Stimulated activated effector memory CD8-positive, alpha-beta T cell treated with anti-CD3 and anti-CD28 coated beads, Interleukin-12 subunit alpha, Interleukin-12 subunit beta, amount 100 ng/mL, for 72 hours (primary cell): ENCODE measurements around the gene BTBD9.
"Not testable (repeated sequence)": the region's sequence is repeated elsewhere in the genome, so short reads cannot be mapped to it uniquely, and the experiment has no call there.

Source experiments
- ATAC-seq: fragments of 150-1000 bp; cut with Tn5 transposase; 2 replicates; pipeline ENCODE4 v1.10.0; 2021
- DNase-seq, 2 donors: peaks; one replicate each; pipeline ENCODE4 v3.0.0; 2021 to 2022; ENCODE audit warnings: low spot score in 2 of 2
- H3K27ac Mint-ChIP-seq: one replicate; pipeline ENCODE4 v1.8.0; 2022; ENCODE audit warnings: mild to moderate bottlenecking, mixed read lengths
- H3K36me3 Mint-ChIP-seq: one replicate; pipeline ENCODE4 v1.8.0; 2022; ENCODE audit warnings: mild to moderate bottlenecking, mixed read lengths
- H3K4me1 Mint-ChIP-seq: one replicate; pipeline ENCODE4 v1.8.0; 2022; ENCODE audit warnings: mixed read lengths
- H3K4me3 Mint-ChIP-seq: one replicate; pipeline ENCODE4 v1.8.0; 2022; ENCODE audit warnings: mild to moderate bottlenecking, mixed read lengths
- H3K9me3 Mint-ChIP-seq: one replicate; pipeline ENCODE4 v1.8.0; 2022; ENCODE audit warnings: mixed read lengths

Gene BTBD9

GRCh38 chr6:38631186-38631783 lies 8.4 kb downstream of the BTBD9 start:
- Mint-ChIP-seq H3K27ac (no peak overlapping the region), H3K4me3 (no peak overlapping the region), H3K4me1 (peaks cover 15% of the 10 kb centered on the region), H3K9me3 (no peaks in the 10 kb centered on the region), H3K36me3 (no peaks in the 10 kb centered on the region)
- DNase-seq (no peak), ATAC-seq (peak; percentile 11)

DNA sequence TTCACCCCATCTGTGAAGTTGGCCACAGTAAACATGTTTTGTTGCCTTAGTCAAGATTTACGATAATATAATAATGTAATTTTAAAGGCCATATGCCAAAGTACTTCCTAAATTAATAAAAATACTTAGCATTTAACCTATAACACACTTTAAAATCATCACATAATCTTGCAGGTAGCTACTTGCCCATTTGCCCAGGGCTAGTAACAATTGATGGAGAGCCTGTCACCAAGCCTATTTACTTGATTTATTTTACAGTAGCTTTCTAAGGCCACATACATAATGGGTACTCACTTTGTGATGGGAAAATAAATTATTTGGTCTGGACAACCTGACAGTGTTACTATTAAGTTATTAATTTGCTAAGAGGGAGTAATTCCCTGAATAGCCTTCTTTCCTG lies 14.5 kb downstream of the BTBD9 start:
- no peak overlapping the region for H3K4me3 Mint-ChIP-seq
- DNase-seq: no peak
- ATAC-seq: no peak
- no peaks in the 10 kb centered on the region for H3K9me3 Mint-ChIP-seq
- no peaks in the 10 kb centered on the region for H3K36me3 Mint-ChIP-seq
- H3K27ac Mint-ChIP-seq: no peak overlapping the region
- peaks cover 19% of the 10 kb centered on the region for H3K4me1 Mint-ChIP-seq

GRCh38 chr6:38619342-38619741 lies 20.4 kb downstream of the BTBD9 start:
- H3K36me3 Mint-ChIP-seq, H3K27ac Mint-ChIP-seq, H3K4me3 Mint-ChIP-seq, H3K9me3 Mint-ChIP-seq, ATAC-seq, DNase-seq: not testable (repeated sequence)
- H3K4me1 Mint-ChIP-seq: peaks cover 19% of the 10 kb centered on the region

DNA sequence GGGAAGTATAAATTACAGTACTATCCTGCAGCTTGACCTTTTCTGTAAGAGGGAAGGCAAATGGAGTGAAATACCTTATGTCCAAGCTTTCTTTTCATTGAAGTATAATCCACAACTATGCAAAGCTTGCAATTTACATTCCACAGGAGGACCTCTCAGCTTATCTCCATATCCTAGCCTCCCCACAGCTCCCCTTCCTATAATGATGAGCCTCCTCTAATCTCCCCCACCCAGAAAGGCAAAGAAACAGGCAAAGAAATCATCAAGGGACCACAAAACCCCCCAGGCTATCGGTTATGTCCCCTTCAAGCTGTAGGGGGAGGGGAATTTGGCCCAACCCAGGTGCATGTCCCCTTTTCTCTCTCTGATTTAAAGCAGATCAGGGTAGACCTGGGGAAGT lies 21.4 kb downstream of the BTBD9 start:
- H3K4me1 Mint-ChIP-seq: peaks cover 19% of the 10 kb centered on the region
- not testable (repeated sequence) for H3K36me3 Mint-ChIP-seq, H3K4me3 Mint-ChIP-seq, ATAC-seq, H3K27ac Mint-ChIP-seq, H3K9me3 Mint-ChIP-seq, DNase-seq

GRCh38 chr6:38617856-38618255 lies 21.9 kb downstream of the BTBD9 start:
- DNase-seq: no peak
- Mint-ChIP-seq H3K4me1 (peaks cover 14% of the 10 kb centered on the region), H3K9me3 (no peaks in the 10 kb centered on the region), H3K4me3 (no peak overlapping the region), H3K36me3 (no peaks in the 10 kb centered on the region), H3K27ac (no peak overlapping the region)
- no peak for ATAC-seq

- Mint-ChIP-seq H3K27ac (no peak overlapping the region), H3K9me3 (no peaks in the 10 kb centered on the region), H3K4me1 (peaks cover 6% of the 10 kb centered on the region)
Measured at GRCh38 chr6:38612143-38612965, 27.4 kb downstream of the BTBD9 start.

DNA sequence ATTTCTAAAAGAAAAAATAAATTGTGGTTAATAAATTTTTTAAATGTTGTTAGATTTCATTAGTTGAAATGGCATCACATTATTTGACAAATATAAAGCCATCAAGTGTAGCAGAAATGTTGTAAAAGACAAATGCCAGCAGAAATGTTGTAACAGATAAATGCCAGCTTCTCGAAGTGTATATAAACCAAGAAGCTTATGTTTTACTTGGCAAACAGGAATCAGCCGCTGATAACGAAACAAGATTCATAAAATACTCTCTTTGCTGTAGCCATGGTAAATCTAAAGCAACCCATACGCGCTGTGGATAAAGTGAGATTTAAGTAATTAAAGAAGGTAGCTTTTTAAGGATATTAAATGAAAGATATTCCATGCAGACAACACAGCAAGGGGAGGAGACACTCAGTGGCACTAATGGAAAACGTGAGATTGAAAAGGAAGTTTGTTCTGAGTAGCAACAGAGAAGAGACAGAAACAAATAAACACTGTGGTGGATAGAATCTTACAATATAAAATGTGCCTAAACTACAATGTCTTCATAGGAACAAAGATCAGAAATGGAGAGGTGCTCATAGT lies 29.6 kb downstream of the BTBD9 start:
- Mint-ChIP-seq H3K36me3 (no peaks in the 10 kb centered on the region), H3K27ac (no peak overlapping the region), H3K9me3 (no peaks in the 10 kb centered on the region), H3K4me3 (no peak overlapping the region), H3K4me1 (peaks cover 6% of the 10 kb centered on the region)
- no peak for ATAC-seq
- no peak for DNase-seq

More at GRCh38 chr6:38612143-38612965, 27.4 kb downstream of the BTBD9 start:
- ATAC-seq (no peak), DNase-seq (no peak)
- Mint-ChIP-seq H3K36me3 (no peaks in the 10 kb centered on the region), H3K4me3 (no peak overlapping the region)

GRCh38 chr6:38604700-38605099 lies 35.0 kb downstream of the BTBD9 start:
- Mint-ChIP-seq H3K9me3 (no peaks in the 10 kb centered on the region), H3K4me1 (peaks cover 1% of the 10 kb centered on the region), H3K27ac (no peak overlapping the region), H3K4me3 (no peak overlapping the region), H3K36me3 (no peaks in the 10 kb centered on the region)
- ATAC-seq: no peak
- no peak for DNase-seq

DNA sequence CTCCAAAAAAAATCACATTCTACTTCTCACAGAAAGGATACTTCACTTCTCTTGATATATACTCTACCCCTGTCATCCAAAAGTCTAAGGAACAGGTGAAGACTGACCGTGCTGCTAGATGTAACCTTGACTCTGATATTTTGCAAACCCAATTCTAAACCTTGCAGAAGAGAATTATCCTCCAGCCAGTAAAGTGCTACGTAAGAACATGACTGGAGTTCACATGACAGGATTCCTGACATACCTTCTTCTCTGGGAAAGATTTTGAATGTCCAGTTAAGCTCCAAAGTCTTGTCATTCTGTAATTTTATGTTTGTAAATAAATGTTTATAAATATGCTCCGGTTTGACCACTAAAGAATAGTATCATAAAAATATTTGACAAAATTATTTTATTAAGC lies 35.8 kb downstream of the BTBD9 start:
- Mint-ChIP-seq H3K27ac (no peak overlapping the region), H3K4me1 (peaks cover 6% of the 10 kb centered on the region), H3K4me3 (no peak overlapping the region), H3K36me3 (no peaks in the 10 kb centered on the region), H3K9me3 (no peaks in the 10 kb centered on the region)
- no peak for DNase-seq
- no peak for ATAC-seq

DNA sequence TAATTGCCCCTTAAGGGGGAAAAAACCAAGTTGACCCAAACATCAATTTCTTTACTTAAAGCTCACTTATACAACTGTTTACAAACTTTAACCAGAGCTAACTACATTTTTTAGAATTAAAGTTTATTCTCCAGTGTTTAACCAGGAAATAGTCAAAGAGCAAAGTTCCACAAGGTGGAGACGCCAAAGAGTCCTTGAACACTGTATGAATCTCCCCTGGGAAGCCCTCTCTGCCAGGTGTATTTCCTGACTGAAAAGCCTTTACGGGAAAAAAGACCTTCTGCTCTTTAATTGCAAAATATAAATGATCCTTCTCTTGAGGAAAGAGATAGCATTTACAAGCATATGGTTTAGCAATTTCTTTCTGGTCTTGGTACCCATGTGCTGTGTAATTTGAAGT lies 36.2 kb downstream of the BTBD9 start:
- Mint-ChIP-seq H3K4me3 (no peak overlapping the region), H3K27ac (no peak overlapping the region), H3K9me3 (no peaks in the 10 kb centered on the region), H3K36me3 (no peaks in the 10 kb centered on the region), H3K4me1 (peaks cover 6% of the 10 kb centered on the region)
- ATAC-seq (no peak), DNase-seq (no peak)

DNA sequence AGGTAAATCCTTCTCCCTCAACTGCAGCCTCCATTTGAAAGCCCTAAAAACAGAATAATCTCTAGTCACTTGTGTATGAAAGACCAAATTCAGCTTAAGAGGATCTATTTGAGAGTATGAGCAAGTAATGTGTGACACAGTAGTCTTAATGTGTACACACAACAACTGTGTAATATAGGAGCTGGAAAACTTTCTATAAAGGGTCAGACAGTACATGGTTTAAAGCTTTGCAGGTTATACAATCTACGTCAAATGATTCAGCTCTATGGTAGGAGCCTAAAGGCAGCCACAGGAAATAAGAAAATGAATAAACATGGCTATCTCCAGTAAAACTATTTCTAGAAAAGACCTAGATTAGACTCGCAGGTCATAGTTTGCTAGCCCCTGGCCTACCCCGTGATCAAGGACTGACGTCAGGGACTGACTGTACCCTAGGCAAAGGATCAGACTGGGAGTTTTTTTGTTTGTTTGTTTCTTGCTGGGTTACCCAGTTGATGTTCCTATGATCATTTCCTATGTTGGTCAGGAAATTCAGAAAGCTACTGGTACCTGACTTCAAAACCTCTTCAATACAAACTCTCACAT lies 39.7 kb downstream of the BTBD9 start:
- ATAC-seq (peak; percentile 81), DNase-seq (no peak)
- no peak overlapping the region for H3K27ac Mint-ChIP-seq
- H3K4me3 Mint-ChIP-seq: no peak overlapping the region
- peaks cover 11% of the 10 kb centered on the region for H3K36me3 Mint-ChIP-seq
- peaks cover 6% of the 10 kb centered on the region for H3K4me1 Mint-ChIP-seq
- H3K9me3 Mint-ChIP-seq: no peaks in the 10 kb centered on the region

- Mint-ChIP-seq H3K9me3 (no peaks in the 10 kb centered on the region), H3K4me1 (peaks cover 6% of the 10 kb centered on the region), H3K36me3 (peaks cover 11% of the 10 kb centered on the region), H3K4me3 (no peak overlapping the region), H3K27ac (no peak overlapping the region)
- ATAC-seq (no peak), DNase-seq (no peak)
Measured at GRCh38 chr6:38599261-38599660, 40.5 kb downstream of the BTBD9 start.

- H3K36me3 Mint-ChIP-seq: peaks cover 26% of the 10 kb centered on the region
- ATAC-seq: no peak
Measured at GRCh38 chr6:38593998-38594665, 45.6 kb downstream of the BTBD9 start.

DNA sequence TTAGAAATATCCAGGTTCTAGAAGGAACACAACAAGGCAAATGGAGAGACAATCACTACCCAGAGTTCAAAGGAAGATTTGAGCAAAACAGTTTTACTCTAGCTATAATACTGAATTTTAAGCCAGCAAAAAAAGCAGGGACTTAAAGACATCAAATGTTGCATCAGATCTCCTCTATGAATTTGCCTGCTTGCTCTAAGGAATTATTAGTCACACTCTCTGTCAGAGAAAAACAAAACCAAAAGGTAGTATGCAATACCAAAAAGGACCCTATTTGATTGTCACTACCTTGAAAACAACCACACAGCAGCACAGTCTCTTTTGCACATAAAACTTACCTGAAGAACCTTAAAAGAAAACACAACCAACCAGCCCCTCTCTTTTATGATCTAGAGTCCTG lies 46.3 kb downstream of the BTBD9 start:
- ATAC-seq (no peak), DNase-seq (no peak)
- no peak overlapping the region for H3K4me3 Mint-ChIP-seq
- H3K9me3 Mint-ChIP-seq: no peaks in the 10 kb centered on the region
- no peaks in the 10 kb centered on the region for H3K4me1 Mint-ChIP-seq
- H3K27ac Mint-ChIP-seq: no peak overlapping the region
- peaks cover 26% of the 10 kb centered on the region for H3K36me3 Mint-ChIP-seq

More at GRCh38 chr6:38593998-38594665, 45.6 kb downstream of the BTBD9 start:
- no peaks in the 10 kb centered on the region for H3K9me3 Mint-ChIP-seq
- no peak overlapping the region for H3K4me3 Mint-ChIP-seq
- no peak overlapping the region for H3K27ac Mint-ChIP-seq
- no peak for DNase-seq
- no peaks in the 10 kb centered on the region for H3K4me1 Mint-ChIP-seq

- H3K36me3 Mint-ChIP-seq: peaks cover 33% of the 10 kb centered on the region
- ATAC-seq: no peak
- no peaks in the 10 kb centered on the region for H3K4me1 Mint-ChIP-seq
Measured at GRCh38 chr6:38591439-38591838, 48.3 kb downstream of the BTBD9 start.

More at GRCh38 chr6:38591439-38591838, 48.3 kb downstream of the BTBD9 start:
- Mint-ChIP-seq H3K27ac (no peak overlapping the region), H3K9me3 (no peaks in the 10 kb centered on the region), H3K4me3 (no peak overlapping the region)
- DNase-seq: no peak
